ENCODE measurements around the gene CPNE2.
"Not testable (repeated sequence)": the region's sequence is repeated elsewhere in the genome, so short reads cannot be mapped to it uniquely, and the experiment has no call there.

The CPNE2 gene

GRCh38 chr16:57091975-57092785, at the start of gene CPNE2:
Gene CPNE2, plus strand, starts transcription at chr16:57092583. Its CDS starts 18,160 bp downstream, at chr16:57110743.
- peak; percentile 81 for DNase-seq

DNA sequence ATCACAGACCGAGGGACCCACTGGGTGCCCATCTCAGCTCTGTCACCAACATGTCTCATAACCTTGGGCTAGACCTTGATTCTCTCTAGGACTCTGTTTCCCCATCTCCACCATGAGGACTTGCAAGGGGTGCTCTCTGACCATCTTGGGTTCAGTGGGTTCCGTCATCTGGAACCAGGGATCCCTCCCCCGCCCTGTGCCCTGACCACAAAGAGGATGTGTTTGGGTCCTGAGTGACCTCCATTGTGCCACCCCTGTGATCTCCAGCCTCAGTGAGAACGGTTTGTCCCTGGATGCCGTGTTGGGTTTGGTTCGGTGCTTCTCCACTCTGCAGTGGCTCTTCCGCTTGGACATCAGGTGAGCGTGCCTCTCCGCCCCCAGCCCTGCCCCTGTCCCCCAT, 49.1 kb upstream of the CPNE2 start:
- no peak for DNase-seq

DNA sequence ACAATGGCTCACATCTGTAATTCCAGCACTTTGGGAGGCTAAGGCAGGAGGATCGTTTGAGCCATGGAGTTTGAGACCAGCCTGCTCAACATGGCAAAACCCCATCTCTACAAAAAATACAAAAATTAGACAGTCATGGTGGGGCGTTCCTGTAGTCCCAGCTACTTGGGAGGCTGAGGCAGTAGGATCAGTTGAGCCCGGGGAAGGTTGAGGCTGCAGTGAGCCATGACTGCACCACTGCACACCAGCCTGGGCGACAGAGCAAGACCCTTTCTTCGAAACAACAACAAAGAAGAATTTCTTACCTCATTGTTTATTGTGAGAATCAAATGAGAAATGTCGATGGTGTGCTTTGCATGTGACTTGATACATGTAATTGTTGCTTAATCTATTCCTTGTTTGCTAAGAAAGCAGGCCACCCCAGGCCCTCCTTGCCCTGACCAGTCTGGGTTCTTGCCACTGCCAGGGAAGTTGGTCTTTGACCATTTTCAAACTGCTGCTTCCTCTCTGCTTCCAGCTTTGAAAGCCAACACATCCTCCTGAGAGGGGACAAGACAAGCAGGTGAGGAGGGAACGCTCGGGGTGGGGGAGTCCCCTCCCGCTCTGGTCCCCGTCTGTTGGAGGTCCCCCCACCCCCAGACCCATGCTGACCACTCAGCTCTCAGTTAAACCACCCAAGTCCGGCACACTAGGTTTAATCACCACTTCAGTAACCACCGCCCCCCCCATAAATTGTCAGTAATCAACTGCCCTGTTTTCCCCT, 47.3 kb upstream of the CPNE2 start:
- DNase-seq = no peak

DNA sequence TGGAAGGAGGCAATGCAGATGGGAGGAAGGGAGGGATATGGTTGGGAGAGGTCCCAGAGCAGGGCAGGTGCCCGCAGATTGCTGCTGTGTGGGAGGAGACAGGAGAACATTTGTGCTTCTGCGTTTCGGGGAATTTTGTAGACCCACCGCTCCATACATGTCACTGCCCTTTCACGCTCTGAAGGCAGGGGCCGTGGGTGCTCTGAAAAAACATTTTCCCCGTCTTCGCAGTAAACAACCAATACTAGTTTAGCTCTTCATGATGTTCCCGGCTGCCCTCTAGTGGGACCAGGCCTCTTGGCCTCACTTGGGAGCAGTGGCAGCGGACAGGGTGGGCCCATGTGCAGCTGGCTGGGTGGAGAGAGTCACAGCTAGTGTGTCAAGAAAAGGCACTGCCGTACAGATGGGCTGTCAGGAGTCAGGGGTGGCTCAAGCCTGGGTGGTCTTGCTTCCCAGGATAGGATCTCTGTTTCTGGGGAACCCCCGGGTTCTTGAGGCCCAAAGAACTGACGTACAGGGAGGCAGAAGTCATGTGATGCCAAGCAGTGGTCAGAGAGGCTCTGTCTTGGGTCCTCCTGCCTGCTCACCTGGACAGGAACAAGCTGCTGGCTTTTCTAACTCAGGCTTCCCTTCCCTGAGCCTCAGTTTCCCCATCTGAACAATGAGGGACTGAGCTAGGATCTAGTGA, 46.5 kb upstream of the CPNE2 start:
- peak; percentile 84 for DNase-seq

DNA sequence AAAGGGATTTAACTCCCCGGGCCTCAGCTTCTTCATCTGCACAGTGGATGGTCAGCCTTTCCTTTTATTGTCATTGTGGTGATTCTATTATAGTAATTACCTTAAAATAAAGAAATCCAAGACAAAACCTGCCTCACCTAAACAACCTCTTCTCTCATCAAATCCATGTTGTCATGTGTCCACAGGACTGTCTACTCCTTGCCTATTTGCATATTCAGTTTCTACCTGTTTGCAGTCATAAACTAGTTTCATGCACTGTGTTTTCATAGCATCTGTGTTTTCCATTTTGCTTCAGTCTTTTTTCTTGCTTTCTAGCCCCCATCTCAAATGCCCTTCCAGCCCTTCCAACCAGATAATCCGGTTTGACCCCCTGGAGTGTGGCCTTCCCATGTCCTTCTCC, 44.3 kb upstream of the CPNE2 start:
- DNase-seq = no peak

DNA sequence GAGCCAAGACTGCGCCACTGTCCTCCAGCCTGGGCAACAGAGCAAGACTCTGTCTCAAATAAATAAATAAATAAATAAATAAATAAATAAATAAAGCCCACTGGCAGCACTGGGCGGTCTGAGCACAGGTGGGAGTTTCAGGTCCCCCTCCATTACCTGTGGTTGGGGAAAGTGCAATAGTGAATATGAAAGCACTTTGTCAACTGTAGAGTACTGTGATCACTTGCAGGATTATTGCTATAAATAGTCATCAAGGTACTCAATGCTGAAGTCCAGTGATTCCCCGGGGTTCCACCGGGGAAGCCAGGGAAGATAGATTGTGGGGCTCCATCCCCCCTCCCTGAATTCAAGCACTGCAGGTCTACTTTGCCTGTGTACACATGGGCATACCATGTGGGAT, 42.7 kb upstream of the CPNE2 start:
- DNase-seq = no peak

DNA sequence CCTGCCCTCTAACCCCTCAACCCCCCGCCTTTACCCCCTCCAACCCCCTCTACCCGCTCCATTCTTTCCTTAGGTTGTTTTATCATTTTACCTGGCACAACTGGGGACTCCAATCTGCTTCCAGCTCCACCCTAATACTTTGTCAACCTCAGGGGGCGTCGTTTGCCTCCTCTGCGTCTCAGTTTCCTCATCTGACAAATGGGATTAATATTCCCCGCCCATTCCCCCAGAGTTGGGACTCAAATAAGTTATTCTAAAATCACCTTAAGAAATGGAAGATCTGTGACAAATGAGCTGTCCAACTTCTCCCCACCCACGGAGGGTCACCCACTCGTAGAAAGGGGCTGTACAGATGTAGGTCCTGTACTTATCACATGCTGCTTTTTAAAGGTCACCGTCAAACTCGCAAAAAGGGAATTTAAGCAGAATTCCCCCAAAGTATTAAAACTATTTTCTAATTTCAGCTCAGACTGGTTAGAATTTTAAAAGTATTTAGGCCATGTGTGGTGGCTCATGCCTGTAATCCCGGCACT, 40.6 kb upstream of the CPNE2 start:
- DNase-seq = no peak

GRCh38 chr16:57053206-57053605, 39.2 kb upstream of the CPNE2 start:
- no peak for DNase-seq

GRCh38 chr16:57054338-57054737, 38.0 kb upstream of the CPNE2 start:
- no peak for DNase-seq

DNA sequence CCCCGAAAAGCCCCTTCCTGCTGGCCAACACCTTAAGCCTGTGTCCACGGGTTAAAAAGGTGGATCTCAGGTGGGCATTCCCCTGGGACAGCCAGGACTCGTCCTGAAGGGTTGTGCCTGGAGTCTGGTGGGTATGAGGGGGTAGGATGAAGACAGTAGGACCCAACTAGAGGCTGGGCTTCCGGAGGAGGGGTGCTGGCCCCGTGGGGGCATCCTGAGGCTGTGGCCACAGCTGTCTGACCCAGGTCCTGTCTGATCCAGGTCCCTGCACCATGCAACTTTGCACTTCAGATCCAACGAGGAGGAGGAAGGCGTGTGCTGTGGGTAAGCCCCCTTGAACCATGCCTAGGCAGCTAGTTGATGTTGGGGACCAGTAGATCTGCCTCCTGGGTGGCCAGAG, 37.6 kb upstream of the CPNE2 start:
- no peak for DNase-seq

- DNase-seq = no peak
These were observed 36.7 kb upstream of the CPNE2 start for GRCh38 chr16:57055671-57056070.

DNA sequence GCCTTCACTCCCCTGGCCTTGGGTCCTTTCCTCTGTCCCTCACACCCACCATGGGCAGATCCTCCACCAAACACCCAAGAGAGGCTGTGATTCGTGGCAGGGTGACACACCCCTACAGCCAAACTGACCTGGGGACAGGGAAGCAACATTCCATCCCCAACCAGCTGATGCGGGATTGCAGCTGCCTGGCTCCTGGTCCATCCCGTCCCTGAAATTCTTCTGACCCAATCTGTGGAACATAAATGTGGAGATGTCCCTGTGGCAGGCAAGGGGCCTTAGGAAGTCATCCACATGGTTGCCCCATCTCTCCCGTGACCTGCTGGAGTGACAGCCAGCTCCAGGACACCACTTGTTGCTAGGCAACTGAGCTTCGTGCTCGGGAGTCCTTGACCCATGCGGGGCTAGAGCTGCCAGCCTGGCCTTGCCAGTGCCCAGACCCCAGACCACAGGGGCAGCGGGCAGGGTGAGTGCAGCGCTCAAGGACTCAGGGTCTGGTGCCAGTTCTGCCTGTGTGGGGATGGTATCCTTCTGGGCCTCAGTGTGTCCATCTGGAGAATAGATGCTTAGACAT, 34.0 kb upstream of the CPNE2 start:
- no peak for DNase-seq

GRCh38 chr16:57060323-57061083, 31.9 kb upstream of the CPNE2 start:
- DNase-seq = no peak

DNA sequence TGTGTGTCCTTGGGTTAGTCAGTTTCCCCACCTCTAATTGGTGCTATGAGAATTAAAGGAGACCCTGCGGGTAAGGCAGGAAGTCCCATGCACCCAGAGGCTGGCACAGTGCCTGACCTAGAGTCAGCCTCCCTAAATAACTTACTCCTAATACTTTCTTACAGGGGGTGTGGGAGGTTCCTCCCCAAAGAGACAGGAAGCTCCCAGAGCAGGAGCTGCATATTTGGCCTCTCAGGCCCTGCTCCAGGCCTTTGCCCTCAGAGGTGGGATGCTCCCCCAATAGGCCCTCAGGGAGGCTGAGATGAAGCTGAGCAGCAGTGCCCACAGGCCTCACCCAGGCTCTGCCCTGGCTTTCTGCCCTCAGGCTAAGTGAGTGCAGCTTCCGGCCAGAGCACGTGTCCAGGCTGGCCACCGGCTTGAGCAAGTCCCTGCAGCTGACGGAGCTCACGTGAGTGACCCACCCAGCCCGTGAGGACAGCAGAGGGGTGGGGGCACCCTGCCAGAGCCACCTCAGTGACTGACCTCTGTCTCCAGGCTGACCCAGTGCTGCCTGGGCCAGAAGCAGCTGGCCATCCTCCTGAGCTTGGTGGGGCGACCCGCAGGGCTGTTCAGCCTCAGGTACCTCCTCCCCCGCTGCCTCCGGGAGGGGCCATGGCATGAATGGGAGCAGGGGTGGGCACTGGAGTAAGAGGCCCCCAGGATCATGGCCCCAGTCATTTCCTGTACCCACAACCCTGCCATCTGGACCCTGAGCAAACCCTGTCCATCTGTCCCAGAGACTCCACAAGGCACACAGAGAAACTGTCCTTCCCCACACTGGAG, 31.1 kb upstream of the CPNE2 start:
- DNase-seq = peak; percentile 71

DNA sequence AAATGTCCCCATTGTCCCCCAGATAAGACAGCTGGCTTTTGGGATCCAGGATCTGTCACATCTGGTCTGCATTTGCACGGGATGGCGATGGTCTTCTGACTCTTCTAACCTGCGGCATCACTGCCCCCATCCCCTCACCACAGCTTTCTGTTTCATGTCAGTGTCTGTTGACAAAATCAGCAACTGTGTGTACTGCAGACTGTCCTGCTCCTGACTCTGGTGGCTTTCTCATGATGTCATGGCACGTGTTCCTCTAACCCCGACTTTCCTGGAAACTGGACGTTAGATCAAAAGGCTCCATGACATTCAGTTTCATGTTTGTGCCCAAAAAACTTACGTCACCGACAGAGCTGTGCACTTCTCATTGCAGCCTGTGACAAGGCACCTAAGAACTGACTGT, 30.1 kb upstream of the CPNE2 start:
- DNase-seq = peak; percentile 45

DNA sequence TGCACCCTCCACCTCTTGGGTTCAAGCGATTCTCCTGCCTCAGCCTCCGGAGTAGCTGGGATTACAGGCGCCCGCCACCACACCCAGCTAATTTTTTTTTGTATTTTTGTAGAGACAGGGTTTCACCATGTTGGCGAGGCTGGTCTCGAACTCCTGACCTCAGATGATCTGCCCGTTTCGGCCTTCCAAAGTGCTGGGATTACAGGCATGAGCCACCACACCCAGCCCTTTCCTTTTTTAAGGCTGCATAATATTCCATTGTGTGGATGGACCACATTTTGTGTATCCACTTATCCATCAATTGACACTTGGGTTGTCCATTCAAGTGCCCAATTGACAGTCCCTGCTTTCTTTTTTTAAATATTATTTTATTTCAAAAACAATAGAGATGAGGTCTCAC, 29.2 kb upstream of the CPNE2 start:
- DNase-seq = not testable (repeated sequence)

- DNase-seq = no peak
These were observed 27.4 kb upstream of the CPNE2 start for GRCh38 chr16:57064995-57065394.

- no peak for DNase-seq
These were observed 25.8 kb upstream of the CPNE2 start for GRCh38 chr16:57066625-57067024.

DNA sequence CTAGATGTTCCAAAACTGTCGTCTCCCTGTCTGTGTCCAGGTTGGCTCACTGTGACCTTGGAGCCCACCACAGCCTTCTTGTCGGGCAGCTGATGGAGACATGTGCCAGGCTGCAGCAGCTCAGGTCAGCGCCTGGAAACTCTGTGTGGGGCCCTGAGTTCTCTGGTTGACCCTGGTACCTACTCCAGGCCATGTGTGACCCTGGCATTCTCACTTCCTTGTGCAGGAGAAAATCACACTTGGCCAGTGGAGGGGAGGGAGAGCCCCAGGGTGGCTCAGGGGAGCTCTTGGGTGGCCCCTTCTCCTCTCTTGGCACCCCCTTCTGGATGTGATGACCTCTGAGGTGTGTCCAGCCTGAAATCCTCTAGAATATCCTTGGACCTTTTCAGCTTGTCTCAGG, 25.0 kb upstream of the CPNE2 start:
- DNase-seq = no peak

DNA sequence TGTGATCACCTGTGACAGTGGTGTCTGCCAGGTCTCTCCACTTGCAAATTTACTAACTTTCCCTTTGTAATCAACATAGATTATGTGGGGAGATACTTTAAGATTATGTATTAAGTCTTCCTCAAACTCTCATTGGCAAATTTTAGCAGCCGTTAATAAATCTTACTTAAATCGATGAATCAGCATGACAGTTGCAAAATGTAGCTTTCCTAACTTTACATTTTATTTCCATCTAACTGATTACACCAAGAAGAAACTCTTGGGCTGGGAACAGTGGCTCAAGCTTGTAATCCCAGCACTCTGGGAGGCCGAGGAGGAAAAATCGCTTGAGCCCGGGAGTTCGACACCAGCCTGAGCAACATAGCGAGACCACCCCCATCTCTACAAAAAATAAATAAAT, 23.3 kb upstream of the CPNE2 start:
- DNase-seq = no peak

DNA sequence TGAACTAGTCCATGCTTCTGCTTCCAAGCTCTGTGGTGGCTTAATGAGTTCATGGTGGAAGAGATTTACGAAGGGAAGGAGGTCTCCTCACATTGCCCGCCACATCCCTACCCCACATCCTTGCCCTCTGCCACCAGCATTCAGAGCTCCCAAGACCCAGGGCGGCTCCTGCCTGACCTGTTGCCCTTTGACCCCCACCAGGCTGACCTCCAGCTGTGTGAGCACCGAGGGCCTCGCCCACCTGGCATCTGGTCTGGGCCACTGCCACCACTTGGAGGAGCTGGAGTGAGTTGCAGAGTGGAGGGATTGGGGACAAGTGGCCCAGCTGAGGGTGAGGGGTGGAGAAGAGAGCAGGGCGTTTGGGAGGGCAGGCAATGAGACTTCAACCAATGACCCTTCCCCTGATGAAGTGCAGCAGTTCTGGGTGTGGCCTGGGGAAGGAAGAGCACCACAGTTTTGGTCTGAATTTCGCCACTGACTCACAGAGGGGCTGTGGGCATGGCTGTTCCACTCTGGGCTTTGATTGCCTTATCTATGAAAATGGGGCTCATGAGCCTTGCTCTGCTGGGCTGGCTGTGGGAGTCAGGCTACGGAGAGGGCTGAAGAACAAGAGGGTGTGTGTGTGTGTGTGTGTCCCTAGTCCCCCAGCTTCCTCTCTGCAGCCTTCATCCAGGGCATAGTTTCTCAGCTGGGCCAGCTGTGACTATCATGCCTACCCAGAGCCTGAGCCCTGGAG, 22.6 kb upstream of the CPNE2 start:
- DNase-seq = no peak
